Measurements from ENCODE around the gene CDK2AP2.
"Not testable (repeated sequence)": the region's sequence is repeated elsewhere in the genome, so short reads cannot be mapped to it uniquely, and the experiment has no call there.

The CDK2AP2 gene

DNA sequence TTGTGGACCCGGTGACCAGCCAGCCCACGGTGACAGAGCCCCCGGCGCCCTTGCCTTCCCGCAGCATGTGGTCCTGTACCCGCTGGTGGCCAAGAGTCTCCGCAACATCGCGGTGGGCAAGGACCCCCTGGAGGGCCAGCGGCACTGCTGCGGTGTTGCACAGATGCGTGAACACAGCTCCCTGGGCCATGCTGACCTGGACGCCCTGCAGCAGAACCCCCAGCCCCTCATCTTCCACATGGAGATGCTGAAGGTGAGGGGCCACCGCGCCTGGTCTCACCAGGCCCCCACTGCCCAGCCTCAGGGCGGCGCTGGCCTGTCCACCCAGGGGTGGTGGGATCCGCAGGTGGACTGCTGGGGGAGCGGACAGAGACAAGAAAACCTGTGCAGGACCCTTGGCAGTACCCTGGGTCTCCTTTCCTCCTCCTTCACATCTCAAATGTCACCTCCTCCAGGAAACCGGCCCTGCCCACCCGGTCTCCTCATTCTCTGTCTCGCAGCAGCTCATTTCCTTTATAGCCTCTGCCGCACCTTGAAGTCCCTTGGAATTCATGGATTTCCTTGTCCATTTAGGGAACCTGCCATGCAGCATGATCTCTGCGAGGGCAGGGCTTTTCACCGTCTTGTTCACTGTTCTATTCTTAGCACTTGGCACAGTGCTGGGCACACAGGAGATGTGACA is 18.6 kb downstream of the CDK2AP2 start:
- no peak for DNase-seq

DNA sequence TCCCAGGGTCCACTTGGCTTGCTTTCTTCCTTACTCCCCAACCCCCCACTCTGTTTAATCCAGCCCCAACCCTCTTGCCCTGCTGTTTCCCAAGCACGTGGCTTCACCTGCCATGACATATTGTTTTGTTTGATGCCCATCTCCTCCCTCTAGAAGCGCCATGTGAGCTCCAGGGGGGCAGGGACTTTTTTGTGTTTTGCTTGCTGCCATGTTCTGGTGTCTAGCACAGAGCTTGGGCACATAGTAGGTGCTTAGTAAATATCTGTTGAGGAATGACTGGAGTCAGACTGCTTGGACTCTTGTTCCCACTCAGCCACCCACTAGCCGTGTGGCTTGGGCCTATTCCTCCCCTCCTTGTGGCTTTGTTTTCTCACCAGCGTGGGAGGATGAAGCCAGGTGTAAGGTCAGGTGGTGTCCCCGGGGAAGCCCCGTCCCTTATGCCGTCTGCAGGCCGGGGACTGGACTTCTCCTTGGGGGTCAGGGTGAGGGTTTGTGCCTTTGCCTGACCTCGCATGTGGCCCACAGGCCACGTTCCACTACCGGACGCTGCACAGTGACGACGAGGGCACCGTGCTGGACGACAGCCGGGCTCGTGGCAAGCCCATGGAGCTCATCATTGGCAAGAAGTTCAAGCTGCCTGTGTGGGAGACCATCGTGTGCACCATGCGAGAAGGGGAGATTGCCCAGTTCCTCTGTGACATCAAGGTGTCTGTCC is 21.3 kb downstream of the CDK2AP2 start:
- no peak for DNase-seq

DNA sequence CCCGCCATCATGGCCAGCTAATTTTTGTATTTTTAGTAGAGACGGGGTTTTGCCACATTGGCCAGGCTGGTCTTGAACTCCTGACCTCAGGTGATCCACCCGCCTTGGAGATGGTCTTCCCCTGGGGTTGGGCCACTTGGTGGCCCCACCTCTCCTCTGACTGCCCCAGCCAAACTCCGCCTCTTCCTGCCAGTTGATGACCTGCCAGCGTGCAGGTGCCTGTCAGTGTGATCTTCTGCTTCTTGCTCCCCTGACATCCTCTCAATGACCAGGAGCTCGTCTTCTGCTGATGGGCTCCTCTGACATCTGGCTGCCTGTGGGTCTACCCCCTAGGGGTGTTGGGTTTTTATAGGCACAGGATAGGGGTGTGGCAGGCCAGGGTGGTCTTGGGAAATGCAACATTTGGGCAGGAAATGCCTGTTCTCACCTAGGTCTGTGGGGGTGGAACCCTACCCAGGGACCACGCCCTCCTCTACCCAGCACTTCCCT is 22.0 kb downstream of the CDK2AP2 start:
- not testable (repeated sequence) for DNase-seq

DNA sequence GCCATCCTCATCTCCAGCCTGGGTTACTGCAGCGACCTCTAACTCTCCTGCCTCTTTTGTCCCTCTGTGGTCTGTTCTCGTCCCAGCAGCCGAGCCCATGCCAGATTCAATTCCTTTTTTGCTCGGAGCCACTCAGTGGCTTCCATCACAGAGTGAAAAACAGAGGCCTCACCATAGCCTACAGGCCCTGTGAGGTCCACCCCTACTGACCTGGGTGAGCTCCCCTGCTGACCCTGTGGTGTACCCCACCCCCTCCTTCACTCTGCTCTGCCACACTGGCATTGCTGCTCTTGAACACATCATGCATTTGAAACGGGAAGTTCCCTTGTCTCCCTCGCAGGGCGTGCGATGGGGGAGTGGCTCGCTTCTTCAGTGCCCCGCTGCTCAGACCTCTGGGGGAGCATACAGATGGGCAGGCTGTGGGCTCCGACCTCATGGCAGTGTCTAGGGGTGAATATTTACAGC is 23.1 kb downstream of the CDK2AP2 start:
- no peak for DNase-seq

DNA sequence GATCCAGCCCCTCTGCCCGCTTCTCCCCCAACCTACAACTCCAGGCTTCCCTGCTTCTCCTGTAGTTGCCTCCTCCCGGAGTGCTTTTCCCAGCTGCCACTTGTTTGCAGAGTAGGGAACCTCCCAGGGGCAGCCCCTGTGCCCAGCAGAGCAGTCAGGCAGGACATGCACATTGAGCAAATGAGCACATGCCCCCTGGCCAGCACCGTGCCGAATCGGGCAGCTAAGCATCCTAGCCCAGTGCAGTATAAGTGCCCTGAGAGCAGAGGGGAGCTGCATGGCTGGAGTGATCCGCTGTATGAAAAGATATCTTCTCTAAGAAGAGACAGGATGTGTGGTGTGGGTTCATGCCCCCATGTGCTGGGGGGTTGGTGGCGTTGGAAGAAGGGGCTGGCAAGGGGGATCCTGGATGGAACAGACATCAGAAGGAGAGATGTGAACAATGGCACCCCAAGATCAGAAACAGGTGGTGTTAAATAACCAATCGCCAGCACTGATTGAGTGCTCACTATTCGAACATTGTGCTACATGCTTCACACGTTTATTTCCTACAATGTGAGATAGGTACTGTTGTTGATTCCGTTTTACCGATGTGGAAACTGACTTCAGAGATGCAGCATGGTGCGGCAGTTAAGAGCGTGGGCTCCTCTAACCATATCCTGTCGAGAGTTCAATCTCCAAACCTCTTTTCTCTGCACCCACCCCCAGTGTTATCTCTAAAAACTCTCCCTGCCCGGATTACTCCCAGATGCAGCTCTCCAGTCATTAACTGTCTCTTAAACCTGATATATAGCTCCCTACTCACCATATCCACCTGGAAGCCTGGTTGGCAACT is 23.9 kb downstream of the CDK2AP2 start:
- no peak for DNase-seq

DNA sequence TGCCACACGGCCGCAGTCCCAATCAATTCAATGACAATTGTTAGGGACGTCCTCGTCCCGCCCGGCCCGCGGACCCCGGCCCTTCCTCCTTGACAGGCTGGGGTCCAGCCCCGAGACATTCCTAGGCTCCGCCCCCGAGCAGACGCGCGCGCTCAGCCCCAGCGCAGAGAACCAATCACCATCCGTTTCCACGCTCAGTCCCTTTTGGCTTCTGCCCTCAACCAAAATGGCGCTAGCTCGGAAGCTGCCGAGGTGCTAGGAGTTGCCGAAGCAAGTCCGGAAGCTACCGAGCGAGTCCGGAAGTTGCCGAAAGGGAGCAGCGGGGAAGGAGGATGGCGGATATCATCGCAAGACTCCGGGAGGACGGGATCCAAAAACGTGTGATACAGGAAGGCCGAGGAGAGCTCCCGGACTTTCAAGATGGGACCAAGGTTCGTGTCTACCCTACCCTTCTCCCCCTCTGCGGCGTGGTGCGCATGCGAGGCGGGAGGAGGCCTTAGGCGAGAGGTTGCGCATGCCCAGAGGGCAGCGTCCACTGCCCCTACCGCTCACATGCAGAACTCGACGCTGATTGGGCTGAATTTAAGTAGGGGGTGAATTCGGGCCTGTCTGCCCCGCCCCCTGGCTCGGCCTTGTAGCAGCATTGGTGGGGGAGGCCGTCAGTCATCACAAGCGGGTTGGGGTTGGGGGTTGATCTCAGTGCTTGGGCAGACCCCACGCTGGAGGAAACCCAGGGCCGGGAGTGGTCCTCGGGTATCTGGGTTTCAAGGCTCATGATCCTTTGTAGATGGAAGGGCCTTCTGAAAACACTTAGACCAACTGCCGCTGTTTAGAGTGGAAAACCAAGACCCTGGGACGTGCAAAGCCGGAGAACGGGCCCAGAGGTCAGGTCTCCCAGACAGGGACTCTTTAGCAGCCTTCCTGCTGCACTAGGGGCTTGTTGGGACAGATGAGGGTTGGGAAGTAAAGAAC is 24.8 kb downstream of the CDK2AP2 start, which contains the start of gene AIP:
Gene AIP, plus strand, starts transcription at position 200 of the 972 bp plus-strand sequence. Its CDS starts 133 bp downstream, at position 333.
- DNase-seq, result peak; percentile 94

DNA sequence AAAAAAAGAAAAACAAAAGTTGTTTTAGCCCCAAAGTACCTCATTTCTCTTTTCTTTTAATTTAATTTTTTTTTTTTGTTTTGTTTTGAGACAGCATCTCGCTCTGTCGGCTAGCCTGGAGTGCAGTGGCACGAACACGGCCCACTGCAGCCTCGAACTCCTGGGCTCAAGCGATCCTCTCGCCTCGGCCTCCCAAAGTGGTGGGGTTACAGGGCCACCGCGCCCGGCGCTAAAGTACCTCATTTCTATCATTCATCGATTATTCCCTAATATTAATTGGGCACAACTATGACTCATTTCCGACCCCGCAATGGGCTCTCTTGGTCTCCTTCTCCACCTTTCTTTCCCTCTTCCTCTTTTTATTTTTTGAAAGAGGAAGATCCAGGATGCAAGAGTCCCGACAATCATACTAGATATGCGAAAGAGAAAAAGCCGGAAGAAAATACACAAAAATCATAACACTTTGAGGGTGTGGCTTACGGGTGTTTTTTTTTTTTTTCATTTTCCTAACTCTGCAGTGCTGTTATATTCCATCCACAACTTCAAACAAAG is 25.6 kb downstream of the CDK2AP2 start:
- DNase-seq, result no peak

DNA sequence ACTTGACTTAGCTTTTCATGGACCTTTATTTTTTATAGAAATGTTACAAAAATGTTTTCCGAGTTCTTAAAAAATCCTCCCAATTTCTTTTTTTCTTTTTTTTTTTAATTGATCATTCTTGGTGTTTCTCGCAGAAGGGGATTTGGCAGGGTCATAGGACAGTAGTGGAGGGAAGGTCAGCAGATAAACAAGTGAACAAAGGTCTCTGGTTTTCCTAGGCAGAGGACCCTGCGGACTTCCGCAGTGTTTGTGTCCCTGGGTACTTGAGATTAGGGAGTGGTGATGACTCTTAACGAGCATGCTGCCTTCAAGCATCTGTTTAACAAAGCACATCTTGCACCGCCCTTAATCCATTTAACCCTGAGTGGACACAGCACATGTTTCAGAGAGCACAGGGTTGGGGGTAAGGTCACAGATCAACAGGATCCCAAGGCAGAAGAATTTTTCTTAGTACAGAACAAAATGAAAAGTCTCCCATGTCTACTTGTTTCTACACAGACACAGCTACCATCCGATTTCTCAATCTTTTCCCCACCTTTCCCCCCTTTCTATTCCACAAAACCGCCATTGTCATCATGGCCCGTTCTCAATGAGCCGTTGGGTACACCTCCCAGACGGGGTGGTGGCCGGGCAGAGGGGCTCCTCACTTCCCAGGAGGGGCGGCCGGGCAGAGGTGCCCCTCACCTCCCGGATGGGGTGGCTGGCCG is 30.5 kb downstream of the CDK2AP2 start:
- not testable (repeated sequence) for DNase-seq

DNA sequence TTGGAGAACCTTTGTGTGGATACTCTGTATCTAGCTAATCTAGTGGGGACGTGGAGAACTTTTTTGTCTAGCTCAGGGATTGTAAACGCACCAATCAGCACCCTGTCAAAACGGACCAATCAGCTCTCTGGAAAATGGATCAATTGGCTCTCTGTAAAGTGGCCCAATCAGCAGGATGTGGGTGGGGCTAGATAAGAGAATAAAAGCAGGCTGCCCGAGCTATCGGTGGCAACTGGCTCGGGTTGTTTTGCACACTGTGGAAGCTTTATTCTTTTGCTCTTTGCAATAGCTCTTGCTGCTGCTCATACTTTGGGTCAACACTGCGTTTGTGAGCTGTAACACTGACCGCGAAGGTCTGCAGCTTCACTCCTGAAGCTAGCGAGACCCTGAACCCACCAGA is 31.3 kb downstream of the CDK2AP2 start:
- not testable (repeated sequence) for DNase-seq

DNA sequence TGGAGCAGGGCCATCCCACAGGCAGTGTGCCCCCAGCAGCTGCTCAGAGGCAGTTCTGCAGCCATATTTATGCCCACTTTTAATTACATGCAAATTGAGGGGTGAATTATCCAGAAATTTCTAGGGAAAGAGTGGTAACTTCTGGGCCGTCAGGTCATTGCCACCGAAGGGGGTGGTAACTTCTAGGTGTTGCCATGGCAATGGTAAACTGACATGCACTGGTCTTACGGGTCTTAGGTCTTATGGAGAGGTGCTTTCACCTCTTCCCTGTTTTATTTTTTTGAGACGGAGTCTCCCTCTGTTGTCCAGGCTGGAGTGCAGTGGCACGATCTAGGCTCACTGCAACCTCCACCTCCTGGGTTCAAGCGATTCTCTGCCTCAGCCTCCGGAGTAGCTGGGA is 35.1 kb downstream of the CDK2AP2 start:
- DNase-seq, result no peak

DNA sequence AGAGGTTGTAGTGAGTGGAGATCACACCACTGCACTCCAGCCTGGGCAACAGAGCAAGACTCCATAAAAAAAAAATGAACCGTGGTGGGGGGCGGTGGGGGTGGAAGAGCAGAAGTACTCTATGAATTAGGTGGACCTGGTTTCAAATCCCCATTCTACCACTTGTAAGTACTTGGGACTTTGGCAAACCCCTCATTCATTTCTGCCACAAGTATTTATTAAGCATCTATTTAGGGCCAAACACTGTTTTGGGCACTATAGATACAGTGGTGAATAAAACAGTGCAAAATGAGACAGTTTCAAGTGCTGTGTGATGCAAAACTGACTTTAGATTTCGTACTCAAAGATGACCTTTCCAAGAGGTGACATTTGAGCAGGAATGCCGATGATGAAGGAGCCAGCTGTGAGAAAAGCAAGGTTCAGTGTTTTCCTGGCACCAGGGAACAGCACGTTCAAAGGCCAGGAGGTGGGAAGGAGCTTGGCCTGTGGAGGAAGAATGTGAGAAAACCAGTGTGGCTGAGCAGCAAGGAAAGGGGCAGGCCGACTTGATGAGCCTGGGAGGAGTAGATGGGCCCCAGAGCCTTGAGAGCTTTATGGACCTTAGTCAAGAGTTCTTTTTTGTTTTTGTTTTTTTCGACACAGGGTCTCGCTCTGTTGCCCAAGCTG is 37.5 kb downstream of the CDK2AP2 start:
- no peak for DNase-seq

DNA sequence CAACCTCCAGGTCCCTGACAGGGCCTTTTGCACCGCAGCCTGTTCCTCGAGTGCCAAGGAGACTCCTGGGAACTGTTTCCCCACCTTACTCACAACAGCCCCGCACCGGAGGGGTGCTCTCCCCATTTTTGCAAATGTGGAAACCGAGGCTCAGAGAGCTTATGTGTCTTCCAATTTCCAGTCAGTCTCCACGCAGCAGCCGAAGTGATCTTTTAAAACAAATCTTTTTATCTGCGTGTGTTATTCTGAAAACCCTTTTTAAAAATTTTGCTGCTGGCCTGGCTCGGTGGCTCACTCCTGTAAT is 38.5 kb downstream of the CDK2AP2 start:
- no peak for DNase-seq

DNA sequence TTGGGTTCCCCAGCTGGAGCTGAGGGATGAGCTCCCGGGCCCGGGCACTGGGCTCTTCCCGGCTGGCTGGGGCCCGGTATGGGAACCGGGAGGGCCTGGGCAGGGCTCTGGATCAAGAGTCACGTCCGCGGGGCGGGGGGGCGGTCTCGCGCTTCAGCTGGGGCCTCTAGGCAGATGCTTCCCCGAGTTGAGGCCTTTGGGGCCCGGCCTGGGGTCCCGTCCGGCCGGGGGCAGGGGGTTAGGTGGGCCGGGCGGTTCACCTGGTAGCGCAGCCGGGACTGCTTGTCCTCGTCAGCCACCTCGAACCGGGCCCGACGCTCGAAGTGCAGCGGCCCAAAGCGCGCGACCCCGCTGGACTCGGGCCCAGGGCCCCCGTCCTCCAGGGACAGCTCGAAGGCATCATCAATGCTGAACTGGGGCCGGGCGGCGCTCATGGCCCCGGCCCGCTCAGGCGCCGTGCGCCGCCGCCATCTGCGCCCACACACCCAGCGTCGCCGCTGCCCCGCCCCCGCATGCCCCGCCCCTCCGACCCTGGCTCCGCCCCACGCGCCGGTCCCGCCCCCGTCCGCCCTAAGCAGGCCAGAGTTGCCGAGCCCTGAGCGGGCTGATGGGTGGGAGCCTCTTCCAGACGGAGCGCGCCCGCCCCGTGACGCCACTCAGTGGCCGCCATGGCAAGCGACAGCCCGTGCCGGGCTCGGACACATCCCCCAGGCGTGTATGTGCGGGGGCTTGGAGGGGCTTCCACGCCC is 39.0 kb downstream of the CDK2AP2 start, which contains the start of gene TMEM134:
Gene TMEM134, minus strand, starts transcription at position 493 of the 749 bp plus-strand sequence. Its CDS starts 59 bp downstream, at position 434.
- DNase-seq, result peak; percentile 88

DNA sequence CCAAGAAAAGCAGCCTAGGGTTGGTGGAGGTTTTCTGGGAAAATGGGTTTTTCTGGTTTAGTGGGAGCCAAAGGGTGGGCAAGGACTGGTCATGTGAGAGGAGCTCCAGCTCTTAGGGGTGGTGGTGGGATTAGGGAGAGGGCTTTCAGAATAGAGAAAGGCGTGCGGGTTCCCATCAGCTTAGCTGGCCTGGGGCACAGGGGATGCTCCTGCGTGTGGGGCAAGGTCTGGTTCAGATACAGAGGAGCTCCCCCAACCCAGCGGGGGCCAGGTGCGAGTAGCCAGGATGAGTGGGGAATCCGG is 39.6 kb downstream of the CDK2AP2 start:
- DNase-seq, result no peak

DNA sequence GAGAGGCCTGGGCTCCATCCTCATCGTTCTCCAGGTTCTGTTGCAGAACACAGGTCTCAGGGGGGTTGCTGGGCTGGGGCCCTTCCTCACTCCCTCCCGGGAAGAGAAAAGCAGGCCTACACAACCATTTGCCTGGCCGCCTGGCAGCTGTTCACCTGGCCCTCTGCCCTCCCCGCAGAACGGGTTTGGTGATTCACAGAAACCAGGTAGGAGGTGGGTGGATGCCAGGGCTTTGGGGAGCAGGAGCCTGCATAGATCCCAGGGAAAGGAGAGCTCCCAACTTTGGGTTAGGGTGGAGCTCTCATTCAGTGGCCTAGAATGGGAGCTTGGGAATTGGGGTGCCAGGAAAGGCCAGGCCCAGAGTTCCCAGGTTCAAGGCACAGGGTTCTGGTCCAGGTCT is 39.9 kb downstream of the CDK2AP2 start:
- DNase-seq, result no peak

DNA sequence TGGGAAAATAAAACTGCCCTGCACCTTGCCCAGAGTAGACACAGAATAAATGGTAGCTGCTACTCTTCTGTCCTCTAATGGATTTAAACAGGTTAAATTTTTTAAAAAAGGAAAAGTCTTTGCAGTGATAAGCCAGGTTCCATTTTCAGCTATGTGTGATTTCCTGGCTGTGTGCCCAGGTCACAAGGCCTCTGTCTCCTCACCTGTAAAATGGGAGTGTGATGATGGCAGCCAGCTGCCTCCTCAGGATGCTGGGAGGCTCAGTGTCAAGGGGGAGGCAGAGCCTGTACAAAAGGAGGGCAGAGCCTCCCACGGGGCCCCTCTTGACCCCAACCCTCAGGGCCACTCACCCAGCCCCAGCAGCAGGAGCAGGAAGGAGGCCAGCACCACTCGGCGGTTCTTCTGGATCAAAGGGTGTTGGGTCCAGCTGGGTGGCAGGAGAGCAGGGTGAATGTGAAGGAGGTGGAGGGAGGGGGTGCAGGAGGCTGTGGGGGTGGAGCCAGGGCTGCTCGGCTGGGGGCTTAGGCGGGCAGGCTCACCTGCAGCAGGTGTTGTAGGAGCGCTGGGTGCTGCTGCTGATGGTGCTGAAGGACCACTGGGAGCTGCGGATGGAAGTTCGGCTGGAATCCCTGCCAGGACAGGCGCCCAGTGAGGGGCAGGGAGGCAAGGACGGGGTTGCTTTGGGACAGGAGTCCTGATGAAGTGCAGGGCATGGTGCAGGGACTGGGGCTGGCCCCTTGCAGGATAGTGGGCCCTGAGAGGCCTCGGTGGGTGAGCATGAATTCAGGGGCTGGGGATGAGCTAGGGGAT is 40.8 kb downstream of the CDK2AP2 start:
- no peak for DNase-seq

DNA sequence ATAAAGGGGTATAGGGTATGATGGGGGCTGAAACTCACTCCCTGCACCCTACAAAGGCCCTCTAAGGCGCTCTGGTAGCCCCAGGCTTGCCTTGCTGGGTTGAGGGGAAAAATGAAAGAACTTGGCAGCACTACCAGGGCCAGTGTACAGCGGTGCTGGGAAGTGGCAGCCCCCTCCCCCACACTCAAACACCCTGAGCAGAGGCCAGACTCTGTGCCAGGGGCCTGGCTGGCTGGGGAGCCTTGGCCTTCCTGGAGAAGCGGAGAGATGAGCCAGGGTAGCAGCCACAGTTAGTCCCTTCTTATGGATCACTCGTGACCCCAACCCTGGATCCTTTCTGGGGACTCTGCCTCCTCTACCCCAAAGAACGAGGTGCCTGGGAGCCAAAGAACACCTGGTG is 41.6 kb downstream of the CDK2AP2 start:
- no peak for DNase-seq

DNA sequence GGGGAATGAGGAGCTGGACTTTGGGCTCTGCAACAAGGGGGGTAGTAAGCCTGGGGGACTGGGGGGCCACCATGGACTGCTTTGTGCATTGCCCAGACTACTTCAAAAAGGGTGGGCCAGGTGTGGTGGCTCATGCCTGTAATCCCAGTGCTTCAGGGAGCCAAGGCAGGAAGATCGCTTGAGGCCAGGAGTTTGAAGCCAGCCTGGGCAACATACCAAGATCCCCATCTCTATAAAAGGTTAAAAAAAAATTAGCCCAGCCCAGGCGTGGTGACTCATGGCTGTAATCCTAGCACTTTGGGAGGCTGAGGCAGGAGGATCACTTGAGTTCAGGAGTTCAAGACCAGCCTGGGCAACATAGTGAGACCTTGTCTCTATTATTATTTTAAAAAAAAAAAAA is 42.4 kb downstream of the CDK2AP2 start:
- DNase-seq, result not testable (repeated sequence)

DNA sequence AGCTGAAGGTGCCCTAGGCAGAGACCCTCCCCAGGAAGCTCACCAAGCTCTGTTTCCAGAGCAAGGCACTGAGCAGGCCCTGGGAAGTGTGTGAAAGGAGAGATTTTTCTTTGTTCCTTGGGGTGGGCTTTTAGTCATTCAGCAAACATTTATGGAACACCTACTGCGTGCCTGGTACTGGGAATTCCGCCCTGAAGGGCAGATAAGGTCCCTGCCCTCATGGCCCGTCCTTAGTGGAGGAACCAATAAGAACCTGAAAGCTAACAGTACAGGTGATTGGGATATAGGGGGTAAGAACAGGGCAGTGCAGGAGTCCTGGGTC is 42.8 kb downstream of the CDK2AP2 start:
- DNase-seq, result no peak
